OCI-LY1 (cell line): ENCODE data around the gene PFKFB2.

Experiments used
- H2AFZ ChIP-seq: fragments of 200-600 bp; sonication (generic), shearing (Covaris generic); 2 replicates; pipeline ENCODE4 v1.6.0; 2014; ENCODE audit warnings: antibody characterized with exemption, mild to moderate bottlenecking, low read length
- H3F3A ChIP-seq: fragments of 200-600 bp; sonication (generic), shearing (Covaris generic); 2 replicates; pipeline ENCODE4 v1.6.0; 2014; ENCODE audit warnings: mild to moderate bottlenecking, antibody characterized with exemption, low read length, moderate library complexity; ENCODE audit not compliant: insufficient read depth
- H3K27ac ChIP-seq: fragments of 200-600 bp; sonication (generic); 2 replicates; pipeline ENCODE4 v1.5.1; 2014; ENCODE audit warnings: low read length, mixed run types, mild to moderate bottlenecking, low read depth; ENCODE audit not compliant: poor library complexity, severe bottlenecking
- H3K27me3 ChIP-seq: fragments of 200-600 bp; sonication (generic); 2 replicates; pipeline ENCODE4 v1.6.0; 2014; ENCODE audit warnings: antibody characterized with exemption, mild to moderate bottlenecking, low read length, moderate library complexity; ENCODE audit not compliant: insufficient read depth
- H3K36me3 ChIP-seq: fragments of 200-600 bp; sonication (generic); 2 replicates; pipeline ENCODE4 v1.6.1; 2014; ENCODE audit warnings: mild to moderate bottlenecking, antibody characterized with exemption, low read length, moderate library complexity, mixed read lengths; ENCODE audit not compliant: insufficient read depth
- H3K4me1 ChIP-seq: fragments of 200-600 bp; sonication (generic); 2 replicates; pipeline ENCODE4 v1.5.1; 2014; ENCODE audit warnings: mild to moderate bottlenecking, low read length, moderate library complexity; ENCODE audit not compliant: insufficient read depth, severe bottlenecking
- H3K4me2 ChIP-seq: fragments of 200-600 bp; sonication (generic), shearing (Covaris generic); 2 replicates; pipeline ENCODE4 v1.6.1; 2014; ENCODE audit warnings: low read length
- H3K4me3 ChIP-seq: fragments of 200-600 bp; sonication (generic); 2 replicates; pipeline ENCODE4 v1.5.1; 2014; ENCODE audit warnings: low read length, low read depth, mild to moderate bottlenecking, mixed read lengths; ENCODE audit not compliant: poor library complexity, severe bottlenecking
- H3K79me2 ChIP-seq: fragments of 200-600 bp; shearing (Covaris generic); 2 replicates; pipeline ENCODE4 v1.6.1; 2016; ENCODE audit warnings: mixed run types, low read length, mixed read lengths; ENCODE audit not compliant: insufficient read depth
- H3K9ac ChIP-seq: fragments of 200-600 bp; sonication (generic), shearing (Covaris generic); 2 replicates; pipeline ENCODE4 v1.6.1; 2014; ENCODE audit warnings: mild to moderate bottlenecking, low read length, mixed read lengths
- H3K9me2 ChIP-seq: fragments of 200-600 bp; sonication (generic), shearing (Covaris generic); 2 replicates; pipeline ENCODE4 v1.6.1; 2014; ENCODE audit warnings: low read depth, mild to moderate bottlenecking, low read length, mixed read lengths
- H3K9me3 ChIP-seq: fragments of 200-600 bp; shearing (Covaris generic); 2 replicates; pipeline ENCODE4 v1.6.1; 2014; ENCODE audit warnings: low read length, mixed read lengths
- H4K20me1 ChIP-seq: fragments of 200-600 bp; sonication (generic), shearing (Covaris generic); 2 replicates; pipeline ENCODE4 v1.6.0; 2016; ENCODE audit warnings: mild to moderate bottlenecking, low read length; ENCODE audit not compliant: insufficient read depth
- EZH2 ChIP-seq: fragments of 200-600 bp; sonication (generic), shearing (Covaris generic); IDR thresholded peaks from 2 replicates; pipeline ENCODE4 v1.8.0; 2017; ENCODE audit warnings: borderline replicate concordance, mixed run types, mild to moderate bottlenecking, antibody characterized with exemption, low read length, moderate library complexity, mixed read lengths
- TF ChIP-seq, protein P1 (sequence below): fragments of 200-600 bp; sonication (generic), shearing (Covaris generic); IDR thresholded peaks from 2 replicates; pipeline ENCODE4 v1.5.1; 2017; ENCODE audit warnings: mild to moderate bottlenecking, antibody characterized with exemption, low read length, moderate library complexity, mixed read lengths

PFKFB2 gene

DNA sequence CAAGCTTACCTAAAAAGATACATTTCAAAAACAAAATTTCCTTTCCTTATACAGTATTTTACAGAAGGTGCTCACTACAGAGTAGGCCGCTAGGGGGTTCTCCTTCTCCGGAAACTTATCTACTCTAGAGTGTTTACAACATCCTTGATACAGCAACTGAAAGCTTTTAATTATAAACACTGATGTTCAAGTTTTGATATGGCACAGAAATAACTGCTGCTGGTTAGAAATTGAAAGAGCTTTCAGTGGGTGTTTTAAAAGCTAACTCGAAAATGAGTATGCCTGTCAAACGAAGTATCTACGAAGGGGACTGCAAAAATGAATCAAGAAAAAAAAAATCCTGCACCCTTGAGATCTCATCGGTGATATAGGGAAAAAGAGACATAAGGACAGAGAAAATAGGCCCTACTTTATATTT lies 3.1 kb upstream of the PFKFB2 start:
- H2AFZ ChIP-seq: no peak overlapping the region
- no peaks in the 10 kb centered on the region; the same call in 1 of the 2 replicates for H4K20me1 ChIP-seq
- H3K36me3 ChIP-seq: peaks cover 47% of the 10 kb centered on the region
- peaks cover 41% of the 10 kb centered on the region for H3K79me2 ChIP-seq
- peaks cover 70% of the 10 kb centered on the region for H3K4me1 ChIP-seq
- H3K9me3 ChIP-seq: no peaks in the 10 kb centered on the region
- H3K4me3 ChIP-seq: peak overlapping the region; percentile 96
- TF ChIP-seq EZH2: no peak
- TF ChIP-seq, protein P1, sequence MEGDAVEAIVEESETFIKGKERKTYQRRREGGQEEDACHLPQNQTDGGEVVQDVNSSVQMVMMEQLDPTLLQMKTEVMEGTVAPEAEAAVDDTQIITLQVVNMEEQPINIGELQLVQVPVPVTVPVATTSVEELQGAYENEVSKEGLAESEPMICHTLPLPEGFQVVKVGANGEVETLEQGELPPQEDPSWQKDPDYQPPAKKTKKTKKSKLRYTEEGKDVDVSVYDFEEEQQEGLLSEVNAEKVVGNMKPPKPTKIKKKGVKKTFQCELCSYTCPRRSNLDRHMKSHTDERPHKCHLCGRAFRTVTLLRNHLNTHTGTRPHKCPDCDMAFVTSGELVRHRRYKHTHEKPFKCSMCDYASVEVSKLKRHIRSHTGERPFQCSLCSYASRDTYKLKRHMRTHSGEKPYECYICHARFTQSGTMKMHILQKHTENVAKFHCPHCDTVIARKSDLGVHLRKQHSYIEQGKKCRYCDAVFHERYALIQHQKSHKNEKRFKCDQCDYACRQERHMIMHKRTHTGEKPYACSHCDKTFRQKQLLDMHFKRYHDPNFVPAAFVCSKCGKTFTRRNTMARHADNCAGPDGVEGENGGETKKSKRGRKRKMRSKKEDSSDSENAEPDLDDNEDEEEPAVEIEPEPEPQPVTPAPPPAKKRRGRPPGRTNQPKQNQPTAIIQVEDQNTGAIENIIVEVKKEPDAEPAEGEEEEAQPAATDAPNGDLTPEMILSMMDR: peak; percentile 86
- peak overlapping the region; percentile 98 for H3K9ac ChIP-seq
- no peaks in the 10 kb centered on the region for H3K27me3 ChIP-seq
- H3K4me2 ChIP-seq: peak overlapping the region; percentile 91
- no peaks in the 10 kb centered on the region for H3K9me2 ChIP-seq
- peak overlapping the region; percentile 61 for H3K27ac ChIP-seq
- H3F3A ChIP-seq: peaks cover 5% of the 10 kb centered on the region; the same call in 1 of the 2 replicates

DNA sequence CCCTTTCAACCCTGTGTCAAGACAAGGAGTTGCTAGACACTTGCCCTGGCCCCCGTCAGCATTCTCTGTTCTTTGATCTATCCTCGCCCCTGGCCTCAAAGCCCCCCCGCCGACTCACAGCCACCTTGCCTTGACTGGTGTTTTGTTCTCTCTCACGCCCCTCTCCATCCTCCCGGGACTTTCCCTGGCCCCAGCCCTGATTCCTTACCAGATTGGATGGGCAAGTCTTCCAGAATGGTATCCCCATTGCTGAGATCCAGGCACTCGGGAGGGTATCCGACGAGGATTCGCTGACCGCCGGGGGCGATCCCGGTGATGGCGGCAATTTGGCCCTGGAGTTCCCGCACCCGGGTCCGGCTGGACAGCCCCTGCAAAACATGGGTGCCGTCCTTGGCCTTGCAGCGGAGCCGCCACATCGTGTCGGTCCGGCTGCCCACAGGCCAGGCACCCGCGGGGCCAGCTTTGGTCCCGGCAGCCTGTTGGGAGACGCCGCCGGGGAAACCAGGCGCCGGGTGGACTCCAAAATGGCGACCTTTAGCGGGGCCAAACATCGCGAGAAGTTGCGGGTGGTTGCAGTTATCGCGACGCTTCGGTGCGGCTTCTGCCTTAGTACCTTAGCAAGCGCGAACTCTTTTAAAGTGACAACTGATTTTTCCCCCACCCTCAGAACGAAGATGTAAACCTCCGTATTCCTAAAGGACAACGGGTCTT lies 2.4 kb upstream of the PFKFB2 start:
- TF ChIP-seq, protein P1: no peak
- TF ChIP-seq EZH2: no peak
- H3K4me1 ChIP-seq: peaks cover 70% of the 10 kb centered on the region
- peak overlapping the region; percentile 61 for H3K27ac ChIP-seq

DNA sequence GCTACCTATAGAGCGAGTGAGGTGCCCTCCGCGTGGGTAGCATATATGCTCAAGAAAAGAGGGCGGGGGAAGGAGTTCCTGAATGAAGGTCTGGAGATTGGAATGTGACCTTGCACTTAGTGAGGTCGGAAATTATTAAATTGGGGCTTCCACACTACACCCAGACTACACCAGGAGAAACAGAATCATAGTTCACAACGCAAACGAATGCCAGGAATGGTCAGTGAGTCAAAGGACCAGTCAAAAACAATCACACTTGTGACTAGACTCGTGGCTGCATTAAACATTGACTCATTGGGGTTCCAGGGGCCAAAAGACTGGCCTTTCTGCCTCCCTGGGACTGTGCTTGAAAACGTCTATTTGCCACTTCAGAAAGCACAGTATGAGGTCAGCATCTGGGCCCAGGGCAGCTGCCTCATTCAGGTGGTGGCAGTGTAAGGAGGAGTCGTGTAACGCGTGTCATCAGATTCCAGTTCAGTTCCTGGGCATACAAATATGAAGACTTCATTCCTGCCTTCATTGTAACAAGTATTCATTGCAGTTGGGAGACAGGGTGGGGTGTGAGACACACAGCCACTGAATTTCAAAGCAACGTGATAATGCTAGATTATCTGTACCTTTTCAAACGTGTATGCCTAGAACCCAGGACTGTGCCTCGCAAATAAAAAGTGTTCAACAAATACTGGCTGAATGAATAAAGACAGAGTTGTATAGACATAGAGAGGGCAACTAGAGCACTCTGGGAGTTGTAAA lies 1.7 kb upstream of the PFKFB2 start, which contains the start of gene YOD1:
YOD1 (minus strand) TSS at position 18 of the 753 bp plus-strand sequence. CDS start 178 bp downstream, outside the sequence.
- Histone ChIP-seq H3K4me1 (peaks cover 67% of the 10 kb centered on the region), H3K9me3 (no peaks in the 10 kb centered on the region), H3K4me3 (peak within 1 kb of the TSS; percentile 96), H3K27me3 (no peaks in the 10 kb centered on the region), H3K9ac (peak within 1 kb of the TSS; percentile 98), H3K36me3 (peaks cover 33% of the 10 kb centered on the region), H3F3A (peaks cover 5% of the 10 kb centered on the region; the same call in 1 of the 2 replicates), H4K20me1 (no peaks in the 10 kb centered on the region; the same call in 1 of the 2 replicates), H2AFZ (peak within 1 kb of the TSS; percentile 84; the same call in 1 of the 2 replicates), H3K4me2 (peak within 1 kb of the TSS; percentile 91), H3K79me2 (peaks cover 36% of the 10 kb centered on the region), H3K27ac (peak within 1 kb of the TSS; percentile 61), H3K9me2 (no peaks in the 10 kb centered on the region)
- TF ChIP-seq EZH2: no peak
- TF ChIP-seq, protein P1: no peak

More for the DNA sequence above, 2.4 kb upstream of the PFKFB2 start:
- Histone ChIP-seq H3K27me3 (no peaks in the 10 kb centered on the region), H3F3A (peaks cover 5% of the 10 kb centered on the region; the same call in 1 of the 2 replicates), H3K9ac (peak overlapping the region; percentile 98), H3K4me3 (peak overlapping the region; percentile 96), H4K20me1 (no peaks in the 10 kb centered on the region; the same call in 1 of the 2 replicates), H3K4me2 (peak overlapping the region; percentile 91), H3K9me2 (no peaks in the 10 kb centered on the region), H3K79me2 (peaks cover 41% of the 10 kb centered on the region), H2AFZ (peak overlapping the region; percentile 84; the same call in 1 of the 2 replicates), H3K36me3 (peaks cover 40% of the 10 kb centered on the region), H3K9me3 (no peaks in the 10 kb centered on the region)
